ENCODE results near the gene DCP1A.

DNA sequence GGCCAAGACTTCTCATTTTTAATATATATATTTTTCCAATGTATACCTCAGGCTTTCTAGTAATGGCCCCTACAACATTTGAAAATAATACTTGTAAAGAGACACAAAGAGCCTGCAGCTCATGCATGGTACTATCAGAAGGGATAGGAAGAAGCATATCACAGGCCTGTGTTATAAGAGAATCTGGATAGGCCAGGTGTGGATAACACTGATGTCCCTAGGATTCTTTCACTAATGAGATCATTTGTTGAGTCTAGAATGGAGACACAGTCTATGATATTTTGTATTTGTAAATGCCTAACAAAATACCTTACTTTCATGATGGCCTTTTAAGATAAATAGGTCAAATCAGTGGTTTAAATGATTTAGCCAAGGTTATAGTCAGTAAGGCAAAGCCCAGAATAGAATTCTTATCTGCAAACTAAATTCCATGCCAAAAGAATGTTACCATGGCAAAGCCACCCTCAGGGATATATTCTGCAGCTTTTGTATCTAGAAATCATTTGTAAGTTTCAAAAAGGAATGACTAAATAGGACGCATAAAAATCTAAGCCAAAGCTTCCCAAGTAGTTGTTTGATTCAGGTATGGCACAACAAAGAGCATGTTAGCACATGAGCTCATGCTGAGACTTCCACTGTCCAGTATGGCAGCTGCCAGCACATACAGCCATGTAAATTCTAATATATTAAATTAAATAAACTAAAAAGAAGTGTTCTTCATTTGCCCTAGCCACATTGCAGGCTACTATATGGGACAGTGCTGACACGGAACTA lies 10.0 kb downstream of the DCP1A start:
- TF ChIP-seq, protein P1, sequence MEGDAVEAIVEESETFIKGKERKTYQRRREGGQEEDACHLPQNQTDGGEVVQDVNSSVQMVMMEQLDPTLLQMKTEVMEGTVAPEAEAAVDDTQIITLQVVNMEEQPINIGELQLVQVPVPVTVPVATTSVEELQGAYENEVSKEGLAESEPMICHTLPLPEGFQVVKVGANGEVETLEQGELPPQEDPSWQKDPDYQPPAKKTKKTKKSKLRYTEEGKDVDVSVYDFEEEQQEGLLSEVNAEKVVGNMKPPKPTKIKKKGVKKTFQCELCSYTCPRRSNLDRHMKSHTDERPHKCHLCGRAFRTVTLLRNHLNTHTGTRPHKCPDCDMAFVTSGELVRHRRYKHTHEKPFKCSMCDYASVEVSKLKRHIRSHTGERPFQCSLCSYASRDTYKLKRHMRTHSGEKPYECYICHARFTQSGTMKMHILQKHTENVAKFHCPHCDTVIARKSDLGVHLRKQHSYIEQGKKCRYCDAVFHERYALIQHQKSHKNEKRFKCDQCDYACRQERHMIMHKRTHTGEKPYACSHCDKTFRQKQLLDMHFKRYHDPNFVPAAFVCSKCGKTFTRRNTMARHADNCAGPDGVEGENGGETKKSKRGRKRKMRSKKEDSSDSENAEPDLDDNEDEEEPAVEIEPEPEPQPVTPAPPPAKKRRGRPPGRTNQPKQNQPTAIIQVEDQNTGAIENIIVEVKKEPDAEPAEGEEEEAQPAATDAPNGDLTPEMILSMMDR (IDR thresholded peaks at IDR 0.05) = no peak
- TF ChIP-seq POLR2A (IDR thresholded peaks at IDR 0.05) (no peak), EP300 (IDR thresholded peaks at IDR 0.05) (no peak)

Measured in gastroesophageal sphincter (tissue), 3 donors.